ENCODE measurements around the gene SMAD7.

The SMAD7 gene

DNA sequence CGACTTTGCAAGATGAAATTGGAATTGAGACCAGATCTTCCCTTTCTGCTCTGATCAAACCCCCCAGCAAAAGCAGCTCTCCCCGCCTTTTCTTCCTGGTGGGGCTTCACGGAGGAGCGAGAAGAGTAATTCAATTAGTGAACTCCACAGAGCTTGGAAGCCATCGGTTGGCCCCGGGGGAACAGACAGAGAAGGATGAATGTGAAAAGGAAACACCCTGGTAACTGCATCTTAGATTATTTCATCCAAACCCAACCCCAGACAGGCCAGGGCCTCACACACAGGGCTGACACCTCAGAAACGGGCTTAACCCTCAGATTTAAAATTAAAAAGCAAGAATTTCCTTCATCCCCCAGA is 18.3 kb downstream of the SMAD7 start:
- no peak for DNase-seq (ENCODE audit: low read depth in 1 of 2, low spot score in 1 of 2)

DNA sequence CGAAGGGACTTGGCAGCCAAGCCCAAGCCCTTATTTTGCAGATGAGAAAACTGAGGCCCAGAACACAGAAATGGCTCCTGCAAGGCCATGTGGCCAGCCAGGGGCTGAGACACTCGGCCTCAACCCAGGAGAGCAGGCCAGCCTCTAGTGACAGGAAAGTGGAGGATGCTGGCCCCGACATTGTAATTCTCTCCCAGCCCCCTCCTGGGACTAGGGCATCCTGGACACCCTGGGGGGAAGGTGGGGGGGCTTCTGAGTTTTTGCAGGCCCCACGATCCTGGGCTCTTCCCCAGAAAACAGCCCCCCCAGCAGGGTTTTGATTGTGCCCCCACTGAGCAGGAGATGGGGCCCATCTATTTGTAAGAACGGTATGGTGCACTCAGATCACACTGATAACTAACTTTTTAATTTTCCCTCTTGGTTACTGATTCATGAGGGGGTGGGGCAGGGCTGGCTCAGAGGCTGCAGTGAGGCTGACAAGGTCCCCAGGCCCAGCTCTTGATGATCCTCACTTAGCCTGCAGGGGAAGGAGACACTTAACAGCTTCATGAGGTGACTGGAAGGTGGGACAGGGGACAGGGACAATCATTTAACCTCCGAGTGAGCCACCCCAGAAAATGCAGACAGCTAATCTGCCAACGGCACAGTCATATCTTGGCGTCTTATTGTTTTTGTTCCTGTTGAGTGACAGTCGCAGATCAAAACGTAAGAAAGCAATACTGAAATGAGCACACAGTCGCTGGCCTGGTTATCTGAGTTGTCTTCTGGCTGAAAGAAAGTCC is 18.9 kb downstream of the SMAD7 start:
- no peak for DNase-seq (ENCODE audit: low read depth in 1 of 2, low spot score in 1 of 2)

- no peak for DNase-seq (ENCODE audit: low read depth in 1 of 2, low spot score in 1 of 2)
These were observed 19.8 kb downstream of the SMAD7 start for GRCh38 chr18:48930926-48931325.

DNA sequence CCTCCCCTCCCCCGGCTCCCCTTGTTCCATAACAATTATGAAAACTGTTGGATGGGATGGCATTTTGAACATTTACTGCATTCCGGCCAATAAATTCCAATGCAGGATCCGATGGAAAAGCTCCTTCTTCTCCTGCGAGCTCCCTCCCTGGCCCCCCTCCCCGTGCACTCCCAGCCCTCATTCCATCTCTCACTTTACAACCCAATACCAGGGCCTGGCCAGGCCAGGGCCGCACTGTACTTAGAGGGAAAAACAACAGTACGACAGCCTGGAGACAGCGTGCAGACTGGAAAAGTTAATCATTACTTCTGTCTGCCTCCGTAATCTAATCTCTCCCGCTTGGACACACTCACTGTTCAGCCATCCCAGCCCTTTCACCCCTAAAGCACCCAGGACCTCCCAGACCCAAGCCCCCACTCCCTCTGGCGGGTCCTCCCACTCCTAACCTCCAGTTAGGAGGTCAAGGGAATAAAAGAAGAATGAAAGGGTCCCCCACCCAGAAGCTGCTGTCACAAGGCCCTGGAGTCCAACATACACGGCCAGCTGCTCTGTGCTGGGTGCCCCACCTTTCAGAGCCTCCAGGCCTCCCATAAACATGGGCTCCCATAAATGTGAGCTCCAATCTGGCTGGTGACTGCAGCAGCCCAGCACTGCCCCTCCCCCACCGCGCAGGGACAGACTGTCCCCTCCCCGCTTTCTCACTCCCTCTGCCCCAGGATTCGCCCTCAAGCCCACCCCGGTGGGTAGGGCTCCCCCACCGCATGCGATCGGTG is 20.6 kb downstream of the SMAD7 start:
- DNase-seq (ENCODE audit: low read depth in 1 of 2, low spot score in 1 of 2), result no peak

DNA sequence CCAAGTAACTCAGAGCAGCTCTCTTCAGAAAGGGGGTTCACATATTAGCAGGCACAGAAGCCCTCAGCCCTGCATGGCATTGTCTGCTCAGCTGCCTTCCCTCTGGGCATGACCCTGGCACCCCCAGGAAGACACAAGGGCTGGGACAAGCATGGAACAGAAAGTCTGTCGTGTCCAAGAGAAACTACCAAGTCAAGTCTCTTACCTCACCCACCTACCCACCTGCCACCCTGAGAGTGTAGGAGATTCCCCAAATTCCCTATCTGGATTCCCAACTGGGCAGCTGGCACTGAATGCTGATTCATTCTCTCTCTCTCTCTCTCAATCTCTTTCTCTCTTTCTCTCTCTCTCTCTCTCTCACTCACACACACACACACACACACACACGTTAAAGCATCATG is 21.6 kb downstream of the SMAD7 start:
- no peak for DNase-seq (ENCODE audit: low read depth in 1 of 2, low spot score in 1 of 2)

- peak; percentile 51 to 57 for DNase-seq (ENCODE audit: low read depth in 1 of 2, low spot score in 1 of 2)
These were observed 22.0 kb downstream of the SMAD7 start for GRCh38 chr18:48928787-48929186.

GRCh38 chr18:48927286-48928080 is 23.3 kb downstream of the SMAD7 start:
- DNase-seq (ENCODE audit: low read depth in 1 of 2, low spot score in 1 of 2), result no peak

GRCh38 chr18:48926420-48926857 is 24.3 kb downstream of the SMAD7 start:
- no peak for DNase-seq (ENCODE audit: low read depth in 1 of 2, low spot score in 1 of 2)

- no peak for DNase-seq (ENCODE audit: low read depth in 1 of 2, low spot score in 1 of 2)
These were observed 25.3 kb downstream of the SMAD7 start for GRCh38 chr18:48925491-48925780.

- DNase-seq (ENCODE audit: low read depth in 1 of 2, low spot score in 1 of 2), result no peak
These were observed 25.9 kb downstream of the SMAD7 start for GRCh38 chr18:48924630-48925490.

DNA sequence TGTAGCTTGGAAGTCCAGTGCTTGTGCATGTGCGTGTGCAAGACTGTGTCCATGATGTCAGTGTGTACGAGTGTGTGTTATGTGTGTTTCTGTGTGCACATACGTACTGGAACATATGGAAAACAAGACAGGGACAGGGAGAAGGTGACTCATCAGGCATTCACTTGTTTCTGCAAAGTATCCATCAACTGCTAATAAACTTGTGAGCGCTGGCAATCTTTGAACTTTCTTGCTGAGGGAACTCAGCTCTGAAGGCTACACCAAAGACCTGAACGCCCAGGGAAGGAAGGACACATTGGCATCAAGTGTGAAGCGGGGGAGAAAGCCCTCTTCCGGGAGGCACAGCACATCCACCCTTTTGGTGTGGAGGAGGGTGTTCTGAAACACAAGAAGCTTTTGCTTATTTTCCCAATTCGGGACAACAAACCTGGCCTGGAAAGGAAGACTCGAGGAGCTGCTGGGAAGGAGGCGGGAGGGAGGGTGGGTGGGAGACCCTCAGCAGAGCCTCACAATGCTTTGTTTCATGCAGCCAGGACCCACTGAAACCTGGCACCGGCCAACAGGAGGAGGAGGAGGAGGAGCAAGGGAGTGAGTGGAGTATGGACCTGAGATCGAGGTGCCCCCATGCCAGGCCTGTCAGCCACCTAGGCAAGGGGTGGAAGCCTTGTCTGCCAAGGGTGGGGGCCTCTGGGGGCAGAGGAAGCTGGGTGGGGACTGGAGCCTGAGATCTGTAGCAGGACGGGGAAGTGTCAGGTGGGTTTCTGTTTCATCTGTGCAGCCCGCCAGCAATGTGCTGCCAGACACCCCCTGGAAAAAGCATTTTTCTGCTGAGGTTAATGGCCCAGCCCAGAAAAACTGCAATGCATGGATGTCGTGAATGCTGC is 26.8 kb downstream of the SMAD7 start:
- no peak for DNase-seq (ENCODE audit: low read depth in 1 of 2, low spot score in 1 of 2)

DNA sequence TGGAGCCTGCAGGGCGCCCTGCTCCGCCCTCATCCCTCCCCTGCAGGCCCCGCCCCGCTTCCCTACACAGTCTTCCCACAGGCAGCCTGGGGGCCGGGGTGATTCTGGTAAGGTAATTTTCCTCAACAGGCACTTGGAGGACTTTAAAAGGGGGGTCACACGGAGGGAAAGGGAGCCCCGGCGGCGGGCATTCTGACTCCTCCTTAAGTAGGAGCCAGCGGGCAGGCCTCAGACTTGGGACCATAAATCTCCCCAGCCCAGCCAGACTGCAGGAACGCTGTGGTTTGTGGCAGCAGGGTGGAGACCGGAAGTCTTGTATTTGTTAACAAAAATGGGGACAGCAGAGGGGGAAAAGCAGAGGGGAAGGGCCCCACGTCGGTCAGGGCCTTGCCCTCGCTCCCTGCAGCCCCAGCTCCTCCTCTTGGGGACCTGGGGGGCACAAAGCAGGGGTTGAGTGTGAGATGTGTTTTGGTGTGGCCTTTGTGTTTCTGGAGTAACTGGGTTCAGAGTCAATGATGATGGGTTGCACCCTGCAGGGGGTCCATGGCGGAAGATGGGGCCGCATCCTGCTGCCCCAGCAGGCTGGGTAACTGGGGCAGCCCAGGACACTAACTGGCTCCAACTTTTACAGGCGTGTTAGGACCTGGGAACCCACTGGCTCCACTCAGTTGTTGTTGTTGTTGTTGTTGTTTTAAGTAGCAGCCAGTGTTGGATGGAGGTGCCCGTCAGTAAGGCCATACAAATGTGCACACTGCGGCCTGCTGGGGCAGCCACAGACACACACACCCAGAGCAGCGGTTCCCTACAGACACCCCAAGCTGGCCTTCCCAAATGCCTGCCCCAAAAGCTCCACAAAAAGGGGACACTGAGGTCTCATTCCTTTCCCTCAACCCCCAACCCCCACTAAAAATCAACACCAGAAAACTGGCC is 27.7 kb downstream of the SMAD7 start:
- no peak for DNase-seq (ENCODE audit: low read depth in 1 of 2, low spot score in 1 of 2)

DNA sequence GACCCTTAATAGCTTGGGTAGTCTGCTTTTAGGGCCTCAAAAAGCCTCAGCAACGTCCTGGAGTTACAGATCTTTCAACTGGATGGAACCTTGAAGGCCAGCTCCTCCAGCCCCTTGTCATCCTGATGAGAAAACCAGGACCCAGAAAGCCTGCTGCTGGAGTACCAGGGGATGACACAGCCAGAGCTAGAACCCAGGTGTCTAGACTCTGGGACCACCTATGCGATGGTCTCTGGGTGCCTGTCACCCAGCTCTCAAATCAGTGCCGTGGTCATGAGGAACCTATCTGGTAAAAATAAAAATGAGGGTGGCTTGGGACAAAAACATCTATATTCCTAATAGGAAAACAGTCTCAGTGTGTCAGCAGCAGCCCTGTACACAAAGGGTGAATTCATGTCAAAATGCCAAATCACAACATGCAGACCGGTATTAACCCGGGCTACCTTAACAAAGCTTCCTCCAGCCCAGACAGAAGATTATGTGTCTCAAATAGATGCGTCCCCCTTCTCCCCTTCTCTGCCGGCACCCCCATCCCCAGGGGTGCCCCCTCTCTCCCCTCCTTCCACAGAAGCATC is 28.5 kb downstream of the SMAD7 start:
- no peak for DNase-seq (ENCODE audit: low read depth in 1 of 2, low spot score in 1 of 2)

DNA sequence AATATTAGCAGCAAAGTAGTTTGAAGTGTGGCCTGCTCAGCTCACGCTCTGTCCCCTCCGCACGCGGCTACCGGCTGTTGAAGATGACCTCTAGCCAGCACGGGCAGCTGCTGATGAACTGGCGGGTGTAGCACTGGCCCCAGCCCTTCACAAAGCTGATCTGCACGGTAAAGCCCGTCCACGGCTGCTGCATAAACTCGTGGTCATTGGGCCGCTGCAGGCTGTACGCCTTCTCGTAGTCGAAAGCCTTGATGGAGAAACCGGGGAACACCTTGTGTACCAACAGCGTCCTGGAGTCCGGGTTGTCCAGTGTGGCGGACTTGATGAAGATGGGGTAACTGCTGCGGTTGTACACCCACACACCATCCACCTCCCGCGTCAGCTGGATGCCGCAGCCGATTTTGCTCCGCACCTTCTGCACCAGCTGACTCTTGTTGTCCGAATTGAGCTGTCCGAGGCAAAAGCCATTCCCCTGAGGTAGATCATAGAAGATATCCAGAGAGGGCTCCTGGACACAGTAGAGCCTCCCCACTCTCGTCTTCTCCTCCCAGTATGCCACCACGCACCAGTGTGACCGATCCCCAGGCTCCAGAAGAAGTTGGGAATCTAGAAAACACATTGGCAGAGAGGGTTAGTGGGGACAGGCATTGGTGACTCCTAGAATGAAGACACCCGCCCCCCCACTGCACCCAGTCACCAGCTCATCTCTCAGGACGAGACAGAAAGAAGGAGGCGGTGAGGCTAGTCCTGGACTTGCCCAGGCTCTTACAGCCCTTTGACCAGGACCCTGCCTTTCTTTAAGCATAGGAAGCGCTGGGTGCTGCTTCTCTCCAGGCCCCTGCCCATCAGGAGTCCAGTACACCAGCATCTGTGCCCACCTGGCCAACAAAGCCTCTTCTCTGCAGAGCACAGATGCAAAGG is 29.2 kb downstream of the SMAD7 start:
- DNase-seq (ENCODE audit: low read depth in 1 of 2, low spot score in 1 of 2), result no peak

DNA sequence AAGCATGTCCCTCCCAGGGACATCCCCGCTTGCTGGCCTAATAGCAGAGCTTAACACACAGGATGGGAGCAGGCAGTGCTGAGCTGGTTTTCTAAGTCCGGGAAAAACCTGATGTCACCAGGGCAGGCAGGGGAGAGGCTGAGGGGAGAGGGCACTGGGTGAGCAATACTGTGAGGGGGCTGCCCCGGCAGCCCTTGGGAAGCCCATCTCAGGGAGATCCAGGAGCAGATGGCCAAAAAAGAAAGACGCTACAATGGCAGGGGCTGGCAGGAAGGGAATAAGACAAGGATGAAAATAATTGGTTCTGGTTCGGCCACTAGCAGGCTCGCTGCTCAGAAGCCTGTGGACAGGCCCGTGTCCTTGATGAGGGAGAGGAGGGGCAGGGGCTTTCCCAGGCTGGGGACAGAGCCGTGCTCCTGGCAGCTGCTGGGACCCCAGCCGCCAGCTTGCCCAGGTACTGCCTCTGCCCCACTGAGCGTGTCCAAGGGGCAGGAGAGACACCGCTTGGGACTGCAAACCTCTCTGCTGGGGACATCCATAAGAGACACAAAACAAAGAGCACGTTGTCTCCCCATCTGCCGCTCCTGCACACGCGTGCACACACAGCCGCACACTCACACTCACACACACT is 30.2 kb downstream of the SMAD7 start:
- DNase-seq (ENCODE audit: low read depth in 1 of 2, low spot score in 1 of 2), result no peak

DNA sequence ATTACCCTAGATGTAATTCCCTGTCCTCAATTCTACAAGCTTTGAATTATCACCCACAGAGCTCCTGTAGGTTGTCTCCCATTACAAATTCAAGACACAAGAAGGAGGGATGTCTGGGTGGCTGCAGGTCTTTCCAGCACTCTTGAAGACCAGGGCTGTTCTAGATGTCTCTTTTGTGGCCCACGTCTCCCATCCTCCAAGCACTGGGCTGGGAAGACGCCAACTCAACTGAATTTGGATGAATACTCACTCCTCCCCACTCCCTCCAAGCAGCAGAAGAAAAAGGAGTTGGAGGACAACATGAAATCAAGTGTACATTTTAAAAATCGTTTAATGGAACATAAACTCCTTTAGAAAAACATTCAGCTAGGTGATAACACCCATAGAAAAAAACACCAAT is 31.2 kb downstream of the SMAD7 start:
- no peak for DNase-seq (ENCODE audit: low read depth in 1 of 2, low spot score in 1 of 2)
